Spinal cord (tissue), 10 donors: ENCODE results near the gene HOXC11. TPM values are rescaled to one million over a fixed set of nuclear protein-coding genes. Genes with fewer than 3 reads are reported as not detected.

Experiments
- DNase-seq, 6 donors: peaks; one replicate each; pipeline versions ENCODE4 v3.0.0 to v3.0.0-alpha.2; 2013 to 2015; ENCODE audit warnings: low spot score in 6 of 6, low read depth in 4 of 6
- H3K27ac ChIP-seq: one replicate; pipeline ENCODE4 v1.5.1; 2013; ENCODE audit warnings: low read depth, low read length, control low read depth
- H3K27me3 ChIP-seq: one replicate; pipeline ENCODE4 v1.6.1; 2013; ENCODE audit warnings: low read length; ENCODE audit not compliant: control insufficient read depth, insufficient read depth
- H3K36me3 ChIP-seq: one replicate; pipeline ENCODE4 v1.6.1; 2013; ENCODE audit warnings: low read length; ENCODE audit not compliant: control insufficient read depth, insufficient read depth
- H3K4me1 ChIP-seq: one replicate; pipeline ENCODE4 v1.6.1; 2013; ENCODE audit warnings: low read length; ENCODE audit not compliant: control insufficient read depth, insufficient read depth
- H3K4me3 ChIP-seq: one replicate; pipeline ENCODE4 v1.5.1; 2013; ENCODE audit warnings: low read depth, low read length, control low read depth
- H3K9me3 ChIP-seq: one replicate; pipeline ENCODE4 v1.6.1; 2013; ENCODE audit warnings: low read length; ENCODE audit not compliant: control insufficient read depth, insufficient read depth
- WGBS: methylation state at CpG from one replicate; pipeline ENCODE4 v1.1.5; 2013; ENCODE audit warnings: missing lambda C conversion rate; ENCODE audit not compliant: insufficient coverage; 5-methylcytosine and 5-hydroxymethylcytosine counted together
- polyA plus RNA-seq, 2 donors: library from polyadenylated mRNA; unstranded; fragments of 120-200 nt; gene quantifications; one replicate each; pipeline ENCODE4 v1.2.1, GENCODE V29; 2013; ENCODE audit not compliant: insufficient read length in 2 of 2
- total RNA-seq, 2 donors: library from RNA; depleted of rRNA in 1 of 2; stranded (reverse); fragments of 120-200 nt in 1 of 2; fragments of >200 nt in 1 of 2; gene quantifications; one replicate each; pipeline versions ENCODE4 v1.2.3 to v1.2.4, GENCODE V29; 2013 to 2014
- donor health status: healthy.

HOXC11 gene
- total and polyA plus RNA-seq, 4 donors, result 1.5 TPM; not detected in 3

- Histone ChIP-seq H3K9me3 (no peaks in the 10 kb centered on the region), H3K36me3 (peaks cover 3% of the 10 kb centered on the region), H3K4me1 (peaks cover 54% of the 10 kb centered on the region), H3K27me3 (peaks cover 87% of the 10 kb centered on the region), H3K4me3 (peak within 1 kb of the TSS; percentile 88), H3K27ac (peak within 1 kb of the TSS; percentile 99)
- WGBS, result 2% methylated on average over 47 of the region's 55 CpGs
- peak in 5 of 6 donors; percentile 92 to 97 (median 95) for DNase-seq
These were observed 12.2 kb downstream of the HOXC11 start, which contains the start of gene HOXC10 for GRCh38 chr12:53984901-53985691. Gene HOXC10, plus strand, starts transcription at chr12:53985146. Its CDS starts 114 bp downstream, at chr12:53985260.

GRCh38 chr12:53985692-53985993, 12.7 kb downstream of the HOXC11 start:
- peak overlapping the region; percentile 99 for H3K27ac ChIP-seq
- peaks cover 6% of the 10 kb centered on the region for H3K36me3 ChIP-seq
- no peaks in the 10 kb centered on the region for H3K9me3 ChIP-seq
- peak overlapping the region; percentile 88 for H3K4me3 ChIP-seq
- 2% methylated on average over 21 of the region's 21 CpGs for WGBS
- no peak for DNase-seq
- peaks cover 56% of the 10 kb centered on the region for H3K4me1 ChIP-seq
- peaks cover 88% of the 10 kb centered on the region for H3K27me3 ChIP-seq

GRCh38 chr12:53985994-53986685, 13.2 kb downstream of the HOXC11 start:
- no peaks in the 10 kb centered on the region for H3K9me3 ChIP-seq
- peaks cover 56% of the 10 kb centered on the region for H3K4me1 ChIP-seq
- H3K27me3 ChIP-seq, result peaks cover 88% of the 10 kb centered on the region
- H3K27ac ChIP-seq, result peak overlapping the region; percentile 99
- DNase-seq, result no peak
- H3K4me3 ChIP-seq, result peak overlapping the region; percentile 88
- H3K36me3 ChIP-seq, result peaks cover 8% of the 10 kb centered on the region
- WGBS, result 7% methylated on average over 45 of the region's 50 CpGs

- Histone ChIP-seq H3K4me3 (peak overlapping the region; percentile 88), H3K4me1 (peaks cover 59% of the 10 kb centered on the region), H3K36me3 (peaks cover 8% of the 10 kb centered on the region), H3K9me3 (no peaks in the 10 kb centered on the region), H3K27me3 (peaks cover 85% of the 10 kb centered on the region), H3K27ac (peak overlapping the region; percentile 99)
- WGBS, result 29% methylated on average over 15 of the region's 21 CpGs
- DNase-seq, result no peak
These were observed 14.0 kb downstream of the HOXC11 start for GRCh38 chr12:53986686-53987483.

GRCh38 chr12:53987787-53988230, 14.9 kb downstream of the HOXC11 start:
- 29% methylated on average over 1 of the region's 4 CpGs for WGBS
- DNase-seq, result no peak
- Histone ChIP-seq H3K36me3 (peaks cover 8% of the 10 kb centered on the region), H3K9me3 (no peaks in the 10 kb centered on the region), H3K4me3 (peak overlapping the region; percentile 88), H3K27ac (peak overlapping the region; percentile 99), H3K27me3 (peaks cover 80% of the 10 kb centered on the region), H3K4me1 (peaks cover 63% of the 10 kb centered on the region)

DNA sequence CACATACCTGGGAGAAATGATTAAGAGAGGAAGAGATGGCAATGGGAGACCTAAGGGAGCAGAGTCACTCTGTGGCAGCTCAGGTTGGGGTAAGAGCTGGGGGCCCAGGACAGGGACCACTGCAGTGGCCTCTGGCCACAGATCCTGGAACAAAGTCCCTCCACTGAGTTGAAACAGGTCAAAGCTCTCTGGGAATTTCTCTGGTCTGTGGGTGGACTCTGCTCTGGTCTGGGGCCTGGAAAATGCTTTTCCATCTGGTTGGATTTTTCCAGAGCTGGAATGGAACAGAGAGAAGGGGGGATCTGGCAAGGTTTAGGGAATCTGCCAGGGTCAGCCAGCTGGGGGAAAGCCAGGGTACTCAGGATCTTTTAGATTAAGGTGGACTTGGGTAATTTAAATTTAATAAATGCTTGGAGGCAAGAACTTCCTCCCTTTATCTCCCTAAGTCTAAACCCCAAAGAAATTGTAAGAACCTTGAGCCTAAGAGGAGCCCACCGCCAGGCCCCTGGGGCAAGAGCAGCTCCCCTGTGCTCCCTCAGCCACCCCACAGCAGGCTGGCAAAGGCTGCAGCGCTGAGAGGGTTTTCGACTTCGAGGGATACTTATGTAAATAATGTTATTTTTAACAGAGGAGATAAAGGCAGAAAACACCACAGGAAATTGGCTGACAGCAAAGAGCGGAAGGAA, 15.8 kb downstream of the HOXC11 start:
- peaks cover 70% of the 10 kb centered on the region for H3K4me1 ChIP-seq
- no peak for DNase-seq
- H3K4me3 ChIP-seq, result peak overlapping the region; percentile 55
- peaks cover 78% of the 10 kb centered on the region for H3K27me3 ChIP-seq
- H3K36me3 ChIP-seq, result peaks cover 8% of the 10 kb centered on the region
- no peaks in the 10 kb centered on the region for H3K9me3 ChIP-seq
- WGBS, result no CpG with 5 or more reads among the region's 5 CpGs
- H3K27ac ChIP-seq, result peak overlapping the region; percentile 99

- Histone ChIP-seq H3K4me1 (peaks cover 69% of the 10 kb centered on the region), H3K36me3 (peaks cover 9% of the 10 kb centered on the region), H3K27ac (peak overlapping the region; percentile 99), H3K27me3 (peaks cover 78% of the 10 kb centered on the region), H3K4me3 (peak overlapping the region; percentile 55), H3K9me3 (no peaks in the 10 kb centered on the region)
- DNase-seq, result peak in 2 of 6 donors; percentile 74 to 84
- 13% methylated on average over 21 of the region's 28 CpGs for WGBS
These were observed 16.5 kb downstream of the HOXC11 start for GRCh38 chr12:53989227-53990113.

GRCh38 chr12:53990311-53991076, 17.6 kb downstream of the HOXC11 start:
- DNase-seq, result peak in 2 of 6 donors; percentile 20 to 35
- peak overlapping the region; percentile 55 for H3K4me3 ChIP-seq
- WGBS, result 9% methylated on average over 24 of the region's 27 CpGs
- H3K27ac ChIP-seq, result peak overlapping the region; percentile 99
- peaks cover 14% of the 10 kb centered on the region for H3K36me3 ChIP-seq
- H3K9me3 ChIP-seq, result no peaks in the 10 kb centered on the region
- peaks cover 72% of the 10 kb centered on the region for H3K4me1 ChIP-seq
- H3K27me3 ChIP-seq, result peaks cover 75% of the 10 kb centered on the region
